Mesenteric fat pad (tissue), 1 donor: ENCODE results near the gene SLC5A1. TPM values are rescaled to one million over a fixed set of nuclear protein-coding genes. Genes with fewer than 3 reads are reported as not detected.

ENCODE experiments used
- DNase-seq: peaks from one replicate; pipeline ENCODE4 v3.0.0-alpha.2; 2020; ENCODE audit warnings: low spot score
- total RNA-seq: library from RNA; stranded (reverse); fragmentation: NEBNext Ultra II Directional; extraction: Animal tissue kit (Norgen Biotek cat#: 25700); gene quantifications from one replicate; pipeline ENCODE4 v1.2.1, GENCODE V29; 2021
- donor health status: DM: yes; HTN: yes; CAD: no.

Gene SLC5A1
- total RNA-seq, 1 donor from 2014 or later: 1.2 TPM

GRCh38 chr22:32050678-32051515 lies 7.8 kb downstream of the SLC5A1 start:
- no peak for DNase-seq

- DNase-seq: no peak
Observed at GRCh38 chr22:32052244-32052643, 9.2 kb downstream of the SLC5A1 start.

- no peak for DNase-seq
Observed at GRCh38 chr22:32052936-32053791, 10.1 kb downstream of the SLC5A1 start.

GRCh38 chr22:32055069-32055468 lies 12.0 kb downstream of the SLC5A1 start:
- DNase-seq: no peak

GRCh38 chr22:32058656-32059260 lies 15.7 kb downstream of the SLC5A1 start:
- DNase-seq: no peak

- DNase-seq: no peak
Observed at GRCh38 chr22:32059426-32059825, 16.4 kb downstream of the SLC5A1 start.

- no peak for DNase-seq
Observed at GRCh38 chr22:32063701-32064100, 20.6 kb downstream of the SLC5A1 start.

- no peak for DNase-seq
Observed at GRCh38 chr22:32066820-32067219, 23.8 kb downstream of the SLC5A1 start.

GRCh38 chr22:32067613-32068012 lies 24.6 kb downstream of the SLC5A1 start:
- no peak for DNase-seq

- no peak for DNase-seq
Observed at GRCh38 chr22:32069579-32070372, 26.7 kb downstream of the SLC5A1 start.

- DNase-seq: no peak
Observed at GRCh38 chr22:32073262-32073661, 30.2 kb downstream of the SLC5A1 start.

- no peak for DNase-seq
Observed at GRCh38 chr22:32073823-32074380, 30.8 kb downstream of the SLC5A1 start.

- DNase-seq: no peak
Observed at GRCh38 chr22:32075997-32076760, 33.1 kb downstream of the SLC5A1 start.

- no peak for DNase-seq
Observed at GRCh38 chr22:32076761-32077084, 33.7 kb downstream of the SLC5A1 start.

- no peak for DNase-seq
Observed at GRCh38 chr22:32077151-32077550, 34.1 kb downstream of the SLC5A1 start.

- DNase-seq: no peak
Observed at GRCh38 chr22:32079130-32080089, 36.3 kb downstream of the SLC5A1 start.

GRCh38 chr22:32080904-32081303 lies 37.8 kb downstream of the SLC5A1 start:
- no peak for DNase-seq

GRCh38 chr22:32082331-32082730 lies 39.3 kb downstream of the SLC5A1 start:
- DNase-seq: no peak

GRCh38 chr22:32083000-32083399 lies 39.9 kb downstream of the SLC5A1 start:
- DNase-seq: no peak
